Choroid plexus epithelial cell (primary cell): ENCODE measurements around the gene RTL10.

Experiments used
- DNase-seq: peaks from one replicate; pipeline ENCODE4 v3.0.0-alpha.2; 2010; ENCODE audit warnings: low read depth
- H3K4me3 ChIP-seq: 2 replicates; pipeline ENCODE4 v1.5.1; 2011; ENCODE audit warnings: low read depth, mild to moderate bottlenecking, control low read depth, low read length, moderate library complexity
- TF ChIP-seq, protein P1 (sequence below): conservative IDR thresholded peaks from 2 replicates; pipeline ENCODE4 v1.5.1; 2011; ENCODE audit warnings: low read depth, mild to moderate bottlenecking, control low read depth, inconsistent platforms, low read length, moderate library complexity

The RTL10 gene

DNA sequence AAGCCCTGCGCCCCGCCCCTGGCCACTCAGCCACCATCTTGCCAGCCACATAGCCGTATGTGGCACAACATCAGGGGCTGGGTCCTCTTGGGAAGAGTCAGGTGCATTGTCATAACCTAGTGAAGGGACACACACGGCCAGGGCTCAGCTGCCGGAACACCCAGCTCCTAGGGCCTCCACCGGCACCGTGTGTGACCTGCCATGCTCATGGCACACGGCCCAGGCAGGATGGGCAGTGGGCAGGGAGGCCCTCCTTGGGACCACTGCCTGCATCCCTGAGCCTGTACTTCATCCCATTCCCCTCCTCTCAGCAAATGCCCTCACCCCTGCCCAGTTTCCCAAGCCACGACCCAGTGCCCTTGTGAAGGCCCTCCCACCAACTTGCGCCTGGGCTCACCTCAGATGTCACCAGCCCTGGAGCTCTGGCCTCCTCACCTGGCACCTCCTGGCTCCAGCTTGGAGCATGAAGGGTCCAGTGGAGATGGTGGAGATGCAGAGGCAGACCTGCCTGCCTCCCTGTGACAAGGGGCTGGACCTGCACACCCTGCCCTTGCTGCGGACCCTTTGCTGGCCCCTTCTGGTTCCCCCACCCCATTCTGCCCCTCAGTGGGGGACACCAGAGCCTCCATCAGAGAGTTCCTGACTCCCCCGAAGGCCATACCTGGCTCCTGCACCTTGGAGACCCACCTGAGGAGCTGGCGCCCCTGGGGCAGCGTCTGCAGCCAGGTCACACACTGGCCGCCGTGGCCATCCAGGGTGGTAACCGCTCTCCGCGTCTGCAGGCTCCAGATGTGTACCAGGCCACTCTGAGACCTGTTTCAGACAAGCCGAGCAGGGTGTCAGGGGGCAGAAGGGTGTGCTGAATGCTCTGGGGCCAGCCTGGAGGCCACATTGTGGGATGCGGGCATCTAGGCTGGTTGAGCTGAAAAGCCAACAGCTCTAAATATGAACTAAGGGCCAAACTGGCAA lies 34.5 kb downstream of the RTL10 start:
- TF ChIP-seq, protein P1, sequence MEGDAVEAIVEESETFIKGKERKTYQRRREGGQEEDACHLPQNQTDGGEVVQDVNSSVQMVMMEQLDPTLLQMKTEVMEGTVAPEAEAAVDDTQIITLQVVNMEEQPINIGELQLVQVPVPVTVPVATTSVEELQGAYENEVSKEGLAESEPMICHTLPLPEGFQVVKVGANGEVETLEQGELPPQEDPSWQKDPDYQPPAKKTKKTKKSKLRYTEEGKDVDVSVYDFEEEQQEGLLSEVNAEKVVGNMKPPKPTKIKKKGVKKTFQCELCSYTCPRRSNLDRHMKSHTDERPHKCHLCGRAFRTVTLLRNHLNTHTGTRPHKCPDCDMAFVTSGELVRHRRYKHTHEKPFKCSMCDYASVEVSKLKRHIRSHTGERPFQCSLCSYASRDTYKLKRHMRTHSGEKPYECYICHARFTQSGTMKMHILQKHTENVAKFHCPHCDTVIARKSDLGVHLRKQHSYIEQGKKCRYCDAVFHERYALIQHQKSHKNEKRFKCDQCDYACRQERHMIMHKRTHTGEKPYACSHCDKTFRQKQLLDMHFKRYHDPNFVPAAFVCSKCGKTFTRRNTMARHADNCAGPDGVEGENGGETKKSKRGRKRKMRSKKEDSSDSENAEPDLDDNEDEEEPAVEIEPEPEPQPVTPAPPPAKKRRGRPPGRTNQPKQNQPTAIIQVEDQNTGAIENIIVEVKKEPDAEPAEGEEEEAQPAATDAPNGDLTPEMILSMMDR: no peak
- no peak for DNase-seq
- H3K4me3 ChIP-seq: no peak overlapping the region

DNA sequence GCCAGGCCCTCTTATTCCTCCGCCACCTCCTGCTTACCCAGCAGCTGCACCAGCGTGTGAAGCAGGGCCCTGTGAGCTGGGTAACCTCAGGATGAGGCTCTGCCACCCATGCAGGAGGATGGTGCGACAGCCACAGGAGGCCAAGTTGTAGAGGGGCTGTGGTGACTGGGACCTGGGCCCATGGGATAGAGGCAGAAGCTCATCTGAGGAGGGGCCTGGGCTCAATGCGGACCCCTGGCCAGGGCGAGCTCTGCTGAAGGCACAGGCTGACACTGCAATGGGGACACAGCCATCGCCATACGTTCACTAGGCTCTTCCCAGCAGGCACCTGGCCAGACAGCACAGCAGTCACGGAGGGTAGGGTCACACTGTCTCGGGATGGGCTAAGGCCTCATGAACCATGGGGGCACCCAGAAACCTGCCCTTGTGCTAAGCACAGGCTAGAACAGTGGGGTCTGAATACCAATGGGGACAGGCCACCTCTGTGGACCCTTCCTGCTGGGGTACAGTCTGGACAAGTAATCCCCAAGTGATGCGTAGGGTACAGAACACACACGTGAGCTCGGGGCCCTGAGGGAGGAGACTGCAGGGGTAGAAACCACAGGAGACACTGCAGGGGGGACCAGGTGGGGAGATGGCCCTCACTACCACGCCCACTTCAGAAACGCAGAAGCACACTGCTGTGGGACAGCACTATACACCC lies 35.3 kb downstream of the RTL10 start:
- TF ChIP-seq, protein P1: no peak
- DNase-seq: no peak
- H3K4me3 ChIP-seq: no peak overlapping the region

DNA sequence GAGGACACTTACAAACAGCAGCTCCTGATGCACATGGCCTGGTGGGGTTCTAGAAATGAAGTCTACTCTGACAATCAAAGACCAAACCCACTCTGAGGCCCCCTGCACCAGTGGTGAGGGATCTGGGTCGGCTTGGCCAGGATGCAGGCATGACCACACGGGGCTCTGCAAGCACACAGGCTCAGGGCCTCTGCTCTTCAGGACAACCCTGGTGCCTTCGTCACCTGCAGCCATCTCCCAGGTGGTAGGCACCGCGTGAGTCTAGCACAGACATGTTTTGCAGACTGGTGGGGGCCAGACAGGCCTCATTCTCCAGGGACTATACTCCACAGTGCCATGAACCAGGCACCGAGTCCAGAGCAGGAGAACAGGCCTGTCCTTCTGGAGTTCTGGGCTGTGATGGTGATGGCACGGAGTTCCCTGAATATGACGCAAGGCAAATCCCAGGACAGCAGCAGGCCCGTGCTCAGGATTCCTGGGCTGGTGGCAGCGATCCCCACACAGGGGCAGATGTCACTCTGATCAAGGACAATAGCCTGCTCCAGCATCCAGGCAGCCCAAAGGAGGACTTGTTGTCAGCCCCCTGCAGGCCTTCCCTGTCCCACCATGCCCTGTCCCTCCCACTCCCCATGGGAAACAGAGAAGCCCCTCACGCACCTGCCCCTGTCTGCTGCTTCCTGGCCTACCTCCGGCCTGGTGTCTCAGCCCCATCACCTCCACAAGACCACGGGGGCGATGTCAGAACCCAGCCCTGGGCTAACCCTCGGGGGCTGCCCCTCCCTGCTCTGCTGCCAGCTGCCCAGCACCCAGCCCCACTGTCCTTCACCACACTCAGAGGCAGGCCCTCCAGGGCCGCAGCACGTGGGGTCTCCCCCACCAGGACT lies 36.1 kb downstream of the RTL10 start:
- TF ChIP-seq, protein P1: no peak
- no peak overlapping the region for H3K4me3 ChIP-seq
- DNase-seq: no peak

DNA sequence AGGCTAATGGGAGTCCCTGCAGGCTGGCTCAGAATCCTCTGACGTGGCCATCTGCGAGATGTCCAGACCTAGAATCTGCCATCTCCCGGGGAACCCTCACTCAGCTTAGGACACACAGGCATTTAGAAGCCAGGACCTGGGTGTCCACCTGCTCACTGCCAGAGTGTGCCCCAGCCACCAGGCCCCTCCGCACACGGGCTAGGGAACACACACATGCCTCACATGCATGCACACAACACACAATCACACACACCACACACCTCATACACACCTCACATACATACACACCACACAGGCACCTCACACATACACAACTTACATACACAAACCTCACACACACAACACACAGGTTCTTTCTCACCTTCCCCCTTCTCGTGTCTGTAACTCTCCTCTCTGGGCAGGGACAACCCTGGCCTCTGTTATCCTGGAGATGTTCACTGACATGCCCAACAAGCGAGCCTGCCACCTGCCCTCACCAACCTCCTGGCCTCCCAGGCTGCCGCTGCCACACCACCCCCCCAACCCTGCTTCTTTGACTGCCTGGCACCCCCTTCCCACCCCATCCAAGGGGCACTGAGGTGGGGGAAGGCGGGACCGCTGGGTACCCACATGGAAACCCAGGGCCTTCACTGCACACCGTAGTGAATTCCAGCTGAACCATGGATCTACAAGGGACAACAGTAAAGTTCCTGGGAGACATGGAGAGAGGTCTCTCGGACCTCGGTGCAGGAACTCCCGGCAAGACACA lies 38.1 kb downstream of the RTL10 start:
- TF ChIP-seq, protein P1: no peak
- no peak overlapping the region for H3K4me3 ChIP-seq
- no peak for DNase-seq

DNA sequence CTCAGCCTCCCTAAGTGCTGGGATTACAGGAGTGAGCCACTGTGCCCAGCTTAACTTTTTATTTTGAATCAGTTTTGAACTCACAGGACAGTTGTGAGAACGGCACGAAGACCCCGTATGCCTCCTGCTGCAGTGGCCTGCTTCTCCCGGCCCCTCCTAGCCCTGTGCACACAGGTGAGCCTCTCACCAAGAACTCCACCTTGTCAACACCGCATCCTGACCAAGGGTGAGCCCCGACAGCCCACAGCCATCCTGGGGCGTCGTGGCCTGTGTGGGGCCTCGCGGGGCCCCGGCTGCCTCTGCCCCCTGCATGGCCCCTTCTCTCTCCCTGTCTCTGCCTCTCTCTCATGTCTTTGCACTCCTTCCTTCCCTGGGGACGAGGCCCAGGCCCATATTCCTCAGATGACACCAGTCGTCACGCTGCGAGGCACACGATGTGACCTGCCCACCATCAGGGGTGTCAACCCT lies 38.8 kb downstream of the RTL10 start:
- TF ChIP-seq, protein P1: no peak
- no peak overlapping the region for H3K4me3 ChIP-seq
- no peak for DNase-seq
